Measurements from ENCODE around the gene EEF1A2. TPM values are rescaled to one million over a fixed set of nuclear protein-coding genes. Genes with fewer than 3 reads are reported as not detected.
"Not testable (repeated sequence)": the region's sequence is repeated elsewhere in the genome, so short reads cannot be mapped to it uniquely, and the experiment has no call there.

Gene EEF1A2
- total RNA-seq, 1 donor from 2014 or later: 858 TPM

DNA sequence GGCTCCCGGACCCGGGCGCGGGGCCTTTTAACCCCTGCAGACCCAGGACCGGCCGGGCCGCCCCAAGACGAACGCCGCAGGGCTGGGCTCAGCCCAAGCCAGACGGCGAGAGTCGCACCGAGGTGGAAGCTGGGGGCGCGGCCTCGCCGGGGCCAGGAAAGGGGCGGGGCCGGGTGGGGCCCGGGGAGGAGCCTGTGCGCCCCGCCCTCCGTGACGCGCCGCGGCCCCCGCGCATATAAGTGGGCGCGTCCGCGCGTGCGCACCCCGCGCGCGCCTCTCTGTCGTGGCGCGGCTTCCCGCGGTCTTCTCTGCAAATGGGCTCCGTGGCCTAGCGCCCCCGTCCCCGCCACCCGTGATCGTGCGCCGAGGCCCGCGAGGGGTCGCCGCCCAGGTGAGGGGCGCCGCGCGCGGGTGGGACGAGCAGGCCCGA is 21.6 kb upstream of the EEF1A2 start, which contains the start of gene PPDPF:
TSS of gene PPDPF (plus strand) at position 262 of the 430 bp plus-strand sequence. CDS start 544 bp downstream, outside the sequence.
- DNase-seq: peak; percentile 95

DNA sequence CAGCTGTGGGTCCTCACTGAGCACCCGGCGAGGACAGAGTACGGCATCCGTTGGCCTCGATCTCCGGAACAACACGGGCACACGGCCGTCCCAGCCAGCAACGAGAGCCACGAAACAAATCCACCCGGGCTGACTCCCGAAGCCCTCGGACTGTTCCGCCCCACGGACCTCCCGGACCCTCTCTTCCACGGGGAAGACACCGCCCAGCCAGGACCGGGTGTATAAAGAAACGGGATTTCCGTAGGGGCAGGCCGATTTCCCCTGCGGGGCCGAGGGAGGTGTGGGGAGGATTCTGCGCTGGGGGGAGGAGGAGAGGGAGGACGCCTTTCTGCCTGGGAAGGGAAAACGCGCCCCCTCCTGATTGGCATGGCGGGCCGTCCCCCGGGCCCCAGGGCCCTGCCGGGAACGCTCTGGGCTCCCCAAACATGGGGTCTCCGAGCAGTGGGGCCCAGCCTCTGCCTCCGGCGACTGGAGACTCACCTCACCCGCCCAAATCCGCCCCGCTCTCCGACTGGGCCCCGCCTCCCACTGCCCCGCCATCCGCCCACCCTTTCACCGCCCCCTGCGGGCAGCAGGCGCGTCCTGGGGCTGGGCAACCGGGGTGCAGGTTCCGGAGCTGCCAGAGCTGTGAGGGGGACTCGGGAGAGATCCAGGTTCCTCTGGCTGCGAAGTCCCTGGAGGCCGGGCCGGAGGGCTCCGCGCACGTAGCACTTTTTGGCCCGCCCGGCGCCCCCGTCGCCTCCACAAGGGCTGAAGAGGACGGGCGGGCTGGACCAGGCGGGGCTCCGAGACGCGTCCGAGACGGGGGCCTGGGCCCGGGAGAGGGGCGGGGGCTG is 21.0 kb upstream of the EEF1A2 start:
- peak; percentile 80 for DNase-seq

DNA sequence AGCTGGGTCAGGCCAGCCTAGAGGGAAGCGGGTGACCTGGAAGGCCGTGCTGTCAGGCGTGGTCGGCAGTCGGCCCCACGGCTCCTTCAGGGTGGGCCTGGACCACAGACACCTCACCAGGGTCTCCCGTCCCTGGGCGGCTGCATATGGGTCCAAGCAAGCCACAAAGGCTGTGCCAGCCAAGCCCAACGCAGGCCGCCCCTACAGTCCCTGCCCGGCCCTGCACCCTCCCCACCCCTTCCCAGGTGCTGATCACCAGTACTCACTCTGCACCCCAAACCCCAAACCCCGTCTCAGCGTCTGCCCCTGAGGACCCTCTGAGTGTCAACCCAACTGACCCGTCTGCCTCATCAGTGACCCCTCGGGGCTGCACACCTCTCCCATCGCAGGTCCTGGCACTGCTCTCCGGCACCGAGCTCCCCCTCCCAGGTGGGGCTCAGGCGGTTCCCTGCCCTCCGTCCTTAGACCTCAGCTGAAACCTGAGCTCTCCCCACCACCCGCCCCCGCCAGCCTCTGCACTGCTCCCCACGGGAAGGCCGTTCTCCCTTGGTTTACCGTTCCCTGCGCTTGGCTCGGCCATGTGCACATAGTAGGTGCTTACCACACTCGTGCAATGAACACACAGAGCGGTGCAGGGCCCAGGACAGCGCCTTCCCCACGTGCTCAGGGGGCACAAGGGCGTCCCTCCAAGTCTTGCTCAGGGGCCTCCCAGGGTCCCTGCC is 20.2 kb upstream of the EEF1A2 start:
- no peak for DNase-seq

DNA sequence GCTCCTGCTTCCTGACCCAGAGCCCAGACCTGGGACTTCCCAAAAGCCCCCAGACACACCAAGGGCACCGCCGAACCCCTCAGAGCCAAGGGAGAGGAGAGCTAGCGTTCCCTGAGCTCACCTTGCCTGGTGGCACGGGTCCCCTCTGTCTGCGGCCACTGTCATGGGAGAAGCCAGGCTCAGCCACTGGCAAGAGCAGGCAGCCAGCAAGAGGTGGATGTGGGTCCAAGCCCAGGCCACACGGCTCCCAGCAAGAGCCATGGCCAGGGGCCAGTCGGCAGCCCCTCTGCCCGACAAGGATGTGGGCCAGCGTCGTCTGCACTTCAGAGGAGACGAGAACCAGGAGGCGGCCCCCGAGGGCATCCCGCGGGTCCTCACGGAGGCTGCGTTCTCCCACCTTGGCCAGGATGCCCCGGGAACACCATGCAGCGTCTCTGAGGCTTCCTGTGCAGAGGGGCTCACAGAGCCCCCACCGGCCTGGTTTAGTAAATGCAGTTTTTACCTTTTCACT is 19.5 kb upstream of the EEF1A2 start:
- DNase-seq: no peak

DNA sequence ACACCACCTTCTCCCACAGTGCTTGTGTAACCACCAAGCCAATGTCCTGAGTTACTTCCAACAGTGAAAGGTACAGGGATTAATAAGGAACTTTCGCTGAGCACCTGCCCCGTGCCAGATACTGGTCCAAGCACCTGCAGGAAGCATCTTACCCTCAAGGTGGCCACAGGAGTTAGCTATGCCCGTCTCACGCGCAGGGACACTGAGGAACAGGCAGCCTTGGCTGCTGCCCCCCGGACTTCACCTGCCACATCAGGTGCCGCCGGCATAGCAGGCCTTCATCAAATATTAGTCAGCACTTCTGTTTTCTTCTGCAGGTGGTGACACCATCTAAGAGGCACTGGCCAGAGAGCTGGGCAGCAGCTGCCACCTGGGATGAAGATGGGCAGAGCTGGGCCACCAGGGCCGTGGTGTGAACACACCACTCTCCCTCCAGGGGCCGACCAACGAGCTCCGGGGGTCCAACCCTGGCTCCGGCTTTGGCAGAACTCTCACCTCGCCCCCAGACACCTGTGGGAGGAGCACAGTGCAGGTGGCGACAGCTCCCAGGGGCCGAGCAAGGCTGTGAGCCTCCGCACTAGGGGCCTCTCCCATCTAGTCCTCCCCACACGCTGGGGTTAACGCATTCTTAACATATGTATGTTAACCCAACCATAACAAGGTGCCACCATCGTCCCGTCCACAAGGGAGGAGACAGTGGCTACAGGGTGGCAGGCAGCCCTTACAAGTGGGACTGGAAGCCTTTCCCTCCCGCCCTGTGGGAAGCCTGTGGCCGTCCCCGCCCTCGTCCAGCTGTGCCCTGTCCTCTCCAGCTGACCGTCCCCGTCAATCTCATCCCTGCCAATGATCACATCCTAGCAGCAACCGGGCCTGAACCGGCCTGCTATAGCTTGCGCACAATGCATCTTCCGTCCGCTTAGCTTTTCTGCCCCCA is 18.8 kb upstream of the EEF1A2 start:
- DNase-seq: no peak

- DNase-seq: not testable (repeated sequence)
These were observed 15.6 kb upstream of the EEF1A2 start for GRCh38 chr20:63514520-63514919.

DNA sequence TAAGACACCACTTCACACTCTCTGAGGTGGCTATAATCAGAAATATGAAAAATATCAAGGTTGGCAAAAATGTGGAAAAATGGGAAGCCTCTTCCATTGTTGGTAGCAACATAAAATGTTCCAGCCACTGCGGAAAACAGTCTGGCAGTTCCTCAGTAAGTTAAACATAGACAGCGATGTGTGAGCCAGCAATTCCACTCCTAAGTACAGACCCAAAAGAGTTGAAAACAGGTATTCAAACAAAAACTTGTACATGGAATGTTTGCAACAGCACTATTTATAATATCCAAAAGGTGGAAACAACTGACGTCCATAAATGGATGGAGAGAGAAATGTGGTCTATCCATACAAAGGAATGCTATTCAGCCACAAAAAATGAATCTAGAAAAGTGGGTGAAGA is 14.3 kb upstream of the EEF1A2 start:
- DNase-seq: no peak

- DNase-seq: no peak
These were observed 10.2 kb upstream of the EEF1A2 start for GRCh38 chr20:63509088-63509564.

DNA sequence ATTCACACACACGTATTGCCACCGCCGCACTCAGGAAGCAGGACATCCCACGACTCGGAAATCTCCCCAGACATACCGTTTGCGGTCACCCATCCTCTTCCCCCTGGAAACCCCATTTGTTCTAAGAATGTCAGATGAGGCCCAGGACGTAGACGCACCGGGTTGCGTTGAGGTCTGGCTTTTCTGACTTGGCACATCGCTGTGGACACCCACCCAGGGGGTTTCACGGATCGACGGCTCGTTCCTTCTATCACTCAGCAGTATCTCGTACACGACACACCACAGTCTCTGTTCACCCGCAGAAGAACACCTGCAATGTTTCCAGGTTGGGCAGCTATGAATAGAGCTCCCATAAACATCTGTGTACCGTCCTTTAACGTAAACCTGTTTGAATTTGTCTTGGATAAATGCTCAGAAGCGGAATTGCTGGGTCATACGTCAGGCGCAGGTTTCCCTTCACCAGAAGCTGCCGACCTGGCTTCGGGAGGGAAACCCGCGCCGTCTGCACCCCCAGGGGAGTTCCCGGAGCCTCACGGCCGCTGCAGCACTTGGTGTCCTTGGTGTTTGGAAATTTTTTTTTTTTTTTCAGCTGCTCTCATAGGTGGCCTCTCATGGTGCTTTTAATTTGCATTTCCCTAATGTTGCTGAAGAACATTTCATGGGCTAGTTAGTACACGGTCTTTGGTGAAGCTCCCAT is 9.3 kb upstream of the EEF1A2 start:
- DNase-seq: no peak

- DNase-seq: no peak
These were observed 8.3 kb upstream of the EEF1A2 start for GRCh38 chr20:63507083-63507743.

DNA sequence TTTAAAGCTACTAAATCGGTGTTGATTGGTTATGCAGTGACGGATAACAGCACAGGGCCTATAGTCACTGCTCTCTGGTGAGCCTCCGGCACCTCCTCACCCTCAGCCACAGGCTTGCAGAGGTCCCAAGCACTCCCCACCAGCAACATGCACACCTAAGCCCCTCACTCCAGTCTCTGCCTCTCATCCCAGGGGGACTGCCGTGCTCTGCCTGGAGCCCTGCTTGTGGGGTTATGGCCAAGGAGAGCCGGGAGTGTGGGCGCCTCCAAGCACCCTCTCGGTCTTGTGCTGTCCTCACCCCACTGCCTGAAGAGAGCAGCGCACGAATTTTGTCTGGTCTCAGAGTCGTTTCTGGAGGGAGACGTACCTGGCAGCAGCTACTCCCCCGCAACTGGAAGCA is 6.8 kb upstream of the EEF1A2 start:
- no peak for DNase-seq

- no peak for DNase-seq
These were observed 6.4 kb upstream of the EEF1A2 start for GRCh38 chr20:63505281-63505680.

GRCh38 chr20:63504642-63505041 is 5.8 kb upstream of the EEF1A2 start:
- DNase-seq: no peak

DNA sequence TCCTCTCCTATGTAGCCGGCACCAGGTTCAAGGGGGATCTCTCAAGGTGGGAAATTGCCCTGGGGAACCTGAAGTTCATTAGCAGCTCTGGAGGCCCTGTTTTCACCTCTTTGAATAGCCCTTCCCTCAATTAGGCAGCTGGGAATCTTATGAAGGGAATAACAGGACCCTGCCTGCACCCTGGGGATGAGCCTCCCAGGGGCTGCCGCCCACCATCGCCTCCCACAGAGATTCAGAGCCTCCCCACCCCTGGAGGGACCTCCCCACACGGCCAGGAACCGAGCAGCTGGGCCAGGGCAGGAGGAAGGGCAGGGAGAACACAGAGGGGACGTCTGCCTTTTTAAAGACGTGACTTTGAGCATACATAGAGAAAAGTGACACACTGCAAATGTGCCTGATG is 4.6 kb upstream of the EEF1A2 start:
- DNase-seq: no peak

DNA sequence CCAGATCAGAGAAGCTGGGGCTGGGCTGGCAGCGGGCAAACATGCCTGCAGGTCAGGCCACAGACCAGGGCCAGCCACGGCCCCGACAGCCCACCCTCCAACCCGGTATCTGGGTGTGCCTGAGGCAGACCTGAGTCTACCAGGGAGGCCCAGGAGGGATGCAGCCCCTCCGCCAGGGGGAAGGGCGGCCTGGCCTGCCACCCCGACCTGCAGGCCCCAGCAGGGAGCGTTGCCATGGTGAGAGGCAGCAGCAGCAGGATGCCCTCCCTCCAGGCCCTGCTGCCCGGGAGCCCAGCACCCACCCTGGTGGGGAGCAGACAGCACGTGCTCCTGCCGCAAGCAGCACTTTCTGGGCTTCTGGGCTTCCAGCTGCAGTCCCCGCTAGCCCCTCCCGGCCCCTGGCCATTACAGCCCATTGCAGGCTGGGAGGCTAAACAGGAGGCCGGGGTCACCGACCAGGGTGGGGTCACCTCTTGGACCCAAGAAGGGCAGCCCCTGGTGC is 3.8 kb upstream of the EEF1A2 start:
- no peak for DNase-seq

DNA sequence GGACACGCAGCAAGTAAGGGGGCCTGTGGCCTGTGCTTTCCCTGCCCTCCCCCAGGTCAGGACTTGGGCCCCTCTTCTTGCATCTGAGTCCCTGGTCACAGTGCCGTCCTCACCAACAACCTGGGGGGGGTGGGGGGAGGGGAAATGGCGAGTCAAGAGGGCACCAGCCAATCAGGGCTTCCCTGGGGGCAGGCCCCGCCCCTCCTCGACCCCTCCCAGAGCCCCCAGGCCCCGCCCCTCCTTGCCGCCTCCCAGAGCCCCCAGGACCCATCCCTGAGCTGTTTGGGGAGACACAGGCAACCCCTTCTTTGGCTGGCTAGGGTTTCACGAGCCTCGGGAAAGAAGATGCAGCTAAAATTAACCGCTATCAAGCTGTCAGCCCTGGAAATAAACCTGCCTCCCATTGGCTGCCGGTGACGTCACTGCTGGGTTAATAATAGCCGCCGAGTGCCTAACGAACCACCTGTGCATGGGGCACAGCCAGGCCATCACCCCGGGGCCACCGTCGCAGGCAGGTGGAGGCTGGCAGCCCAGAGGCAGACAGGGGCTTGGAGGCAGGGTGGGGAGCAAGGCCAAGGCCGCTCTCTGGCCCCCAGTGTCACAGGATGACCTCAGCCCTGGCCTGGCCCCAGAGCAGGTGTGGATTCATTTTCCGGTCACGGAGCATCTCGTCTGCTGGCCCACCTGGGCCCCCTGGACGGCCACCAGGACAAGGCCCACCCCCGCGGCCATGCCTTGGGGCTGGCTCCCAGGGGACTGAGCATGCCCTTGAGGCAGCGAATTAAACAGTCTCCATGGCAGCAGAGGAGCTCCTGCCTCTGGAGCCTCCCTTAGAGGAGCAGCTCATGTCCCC is 3.2 kb upstream of the EEF1A2 start:
- peak; percentile 88 for DNase-seq

GRCh38 chr20:63500902-63501817 is 2.3 kb upstream of the EEF1A2 start:
- DNase-seq: peak; percentile 56

DNA sequence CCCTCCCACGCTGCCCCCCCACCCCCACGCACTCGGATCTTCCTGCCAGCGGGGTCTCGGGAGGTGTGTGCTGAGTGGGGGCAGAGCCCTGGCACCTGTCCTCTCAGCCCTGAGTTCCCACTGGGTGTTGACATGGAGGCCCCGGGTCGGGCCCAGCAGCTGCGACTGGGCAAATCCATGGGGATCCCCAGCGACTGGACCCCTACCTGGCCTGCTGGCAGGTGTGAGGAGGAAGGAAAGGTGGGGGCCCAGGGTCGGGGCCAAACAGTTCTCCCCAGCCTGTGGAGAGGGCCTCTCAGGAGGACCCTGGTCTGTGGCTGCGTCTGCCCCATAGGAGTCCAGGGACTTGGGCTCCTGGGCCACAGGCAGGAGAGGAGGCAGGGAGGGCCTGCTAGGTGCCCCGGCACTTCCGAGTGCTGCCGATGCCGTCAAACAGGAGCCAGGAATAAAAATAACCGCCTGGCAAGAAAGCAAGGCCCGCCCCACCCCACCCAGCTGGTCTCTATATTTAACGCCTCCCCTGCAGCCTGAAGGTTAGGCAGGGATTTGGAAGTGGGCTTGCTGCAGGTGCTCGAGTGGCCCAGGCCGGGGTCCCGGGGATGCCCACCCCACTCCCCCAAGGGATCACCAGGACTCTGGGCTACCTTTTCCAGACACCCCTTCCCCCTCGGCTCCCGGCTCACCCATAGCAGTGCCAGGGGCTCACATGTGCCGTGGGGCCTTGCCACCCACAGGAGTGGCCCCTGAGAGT is 1.4 kb upstream of the EEF1A2 start:
- peak; percentile 61 for DNase-seq
